ENCODE measurements around the gene ZNF408.
"Not testable (repeated sequence)": the region's sequence is repeated elsewhere in the genome, so short reads cannot be mapped to it uniquely, and the experiment has no call there.

The ZNF408 gene

GRCh38 chr11:46693597-46694012 lies 7.2 kb upstream of the ZNF408 start:
- intact Hi-C loops (cut with DNase I), result no loop called here
- peak in 6 of 42 donors; percentile 31 to 65 (median 49) for DNase-seq

DNA sequence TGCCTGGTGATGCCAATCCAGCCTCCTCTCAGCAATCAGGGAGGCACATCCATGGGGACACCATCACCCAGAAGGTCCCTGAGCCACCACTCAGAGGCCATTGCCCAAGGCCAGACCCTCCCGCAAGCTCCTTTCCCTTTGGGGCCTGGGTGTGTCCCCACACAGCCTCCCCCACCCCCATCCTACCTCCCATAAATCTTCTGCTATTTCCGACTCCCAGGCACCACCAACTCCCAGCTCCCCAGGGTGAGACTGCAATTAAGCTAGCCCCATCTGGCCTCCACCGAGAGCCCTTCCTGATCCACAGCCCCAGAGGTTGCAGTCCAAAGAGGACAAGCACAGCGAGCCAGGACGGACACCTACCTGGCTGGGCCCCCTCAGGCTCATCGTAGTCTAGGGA lies 6.8 kb upstream of the ZNF408 start:
- intact Hi-C loops (cut with DNase I), result no loop called here
- no peak for DNase-seq

DNA sequence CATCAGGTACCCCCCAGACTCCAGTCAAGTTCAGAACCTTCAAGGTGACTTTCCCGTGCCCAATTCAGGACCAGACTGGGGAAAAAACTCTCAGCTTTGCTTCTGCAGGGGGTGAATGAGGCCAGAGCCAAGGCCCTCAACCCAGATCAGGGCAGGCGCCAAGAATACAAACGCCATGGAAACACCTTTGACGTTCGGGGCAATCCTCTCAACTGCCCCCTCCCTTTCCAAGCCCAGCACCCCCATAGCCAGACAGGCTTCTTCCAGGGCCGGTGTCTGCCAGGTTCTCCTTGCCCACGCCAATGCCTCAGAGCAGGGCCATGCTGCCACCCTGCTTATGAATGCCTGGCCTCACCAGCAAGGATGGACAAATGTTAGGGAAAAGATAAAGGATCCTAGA lies 6.2 kb upstream of the ZNF408 start:
- intact Hi-C loops (cut with DNase I), result no loop called here

GRCh38 chr11:46695345-46696211 lies 5.3 kb upstream of the ZNF408 start:
- no peak for DNase-seq
- intact Hi-C loops (cut with DNase I), result no loop called here

More for the DNA sequence above, 6.2 kb upstream of the ZNF408 start:
- peak in 4 of 42 donors; percentile 29 to 61 (median 40) for DNase-seq

GRCh38 chr11:46696212-46696558 lies 4.6 kb upstream of the ZNF408 start:
- peak; percentile 88 to 99 (median 96) for DNase-seq
- intact Hi-C loops (cut with DNase I), result no loop called here

DNA sequence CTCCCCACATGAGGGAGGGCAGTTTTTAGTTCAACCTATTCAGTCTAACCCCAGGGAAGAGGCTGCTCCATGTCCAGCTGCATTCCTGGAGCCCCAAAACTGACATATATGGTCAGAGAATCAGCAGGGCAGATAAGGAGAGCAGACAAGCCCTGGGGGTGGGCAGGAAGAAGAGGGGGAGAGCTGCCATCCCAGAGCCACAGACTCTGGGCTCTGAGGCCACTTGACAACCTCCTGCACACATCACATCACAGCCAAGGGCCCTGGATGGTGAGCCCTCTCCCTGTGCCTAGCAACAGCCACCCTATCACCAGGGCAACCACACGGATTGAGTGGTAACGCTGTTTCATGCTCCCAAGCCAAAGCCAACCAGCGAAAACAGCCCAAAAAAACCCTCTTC lies 3.5 kb upstream of the ZNF408 start:
- intact Hi-C loops (cut with DNase I), result no loop called here
- DNase-seq, result peak in 40 of 42 donors; percentile 33 to 84 (median 70)

GRCh38 chr11:46697723-46698122 lies 3.1 kb upstream of the ZNF408 start:
- intact Hi-C loops (cut with DNase I), result no loop called here
- no peak for DNase-seq

DNA sequence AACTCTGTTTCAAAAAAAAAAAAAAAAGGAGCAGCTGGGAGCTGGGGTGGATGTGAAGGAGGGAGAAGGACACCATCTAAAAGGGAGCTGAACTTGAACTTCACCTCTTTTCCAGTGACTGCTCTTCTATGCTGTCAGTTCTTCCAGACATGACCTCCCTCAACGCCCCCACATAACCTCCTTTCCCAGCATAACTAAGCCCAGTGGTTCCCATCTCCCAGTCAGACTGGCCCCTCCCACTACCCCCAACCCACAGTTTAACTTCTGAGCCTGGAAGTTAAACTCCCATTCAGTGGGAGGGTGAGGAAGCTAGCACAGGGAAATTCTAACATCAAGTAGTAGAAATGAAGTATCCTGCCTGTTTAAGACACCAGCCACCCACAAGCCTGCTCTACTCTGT lies 2.2 kb upstream of the ZNF408 start:
- intact Hi-C loops (cut with DNase I), result no loop called here
- peak in 4 of 42 donors; percentile 28 to 60 (median 39) for DNase-seq

GRCh38 chr11:46701078-46701654 lies 335 bp downstream of the ZNF408 start:
- intact Hi-C loops (cut with DNase I), result loop anchor here (5.0 kb wide), 1 partner anchor 84 kb away; the partner anchor contains the start of genes ATG13 and HARBI1
- DNase-seq, result no peak

DNA sequence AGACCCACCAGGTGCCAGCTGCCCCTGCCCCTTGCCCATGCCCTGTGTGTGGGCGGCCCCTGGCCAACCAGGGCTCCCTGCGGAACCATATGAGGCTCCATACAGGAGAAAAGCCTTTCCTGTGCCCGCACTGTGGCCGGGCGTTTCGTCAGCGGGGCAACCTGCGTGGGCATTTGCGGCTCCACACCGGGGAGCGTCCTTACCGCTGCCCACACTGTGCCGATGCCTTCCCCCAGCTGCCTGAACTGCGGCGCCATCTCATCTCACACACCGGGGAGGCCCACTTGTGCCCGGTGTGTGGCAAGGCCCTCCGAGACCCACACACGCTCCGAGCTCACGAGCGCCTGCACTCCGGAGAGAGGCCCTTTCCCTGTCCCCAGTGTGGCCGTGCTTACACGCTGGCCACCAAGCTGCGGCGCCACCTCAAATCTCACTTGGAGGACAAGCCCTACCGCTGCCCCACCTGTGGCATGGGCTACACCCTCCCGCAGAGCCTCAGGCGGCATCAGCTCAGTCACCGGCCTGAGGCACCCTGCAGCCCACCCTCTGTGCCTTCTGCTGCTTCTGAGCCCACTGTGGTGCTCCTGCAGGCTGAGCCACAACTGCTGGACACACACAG lies 4.3 kb downstream of the ZNF408 start:
- intact Hi-C loops (cut with DNase I), result no loop called here
- DNase-seq, result no peak

GRCh38 chr11:46706886-46707285 lies 6.1 kb downstream of the ZNF408 start:
- peak in 5 of 42 donors; percentile 15 to 69 (median 52) for DNase-seq
- intact Hi-C loops (cut with DNase I), result no loop called here

GRCh38 chr11:46709351-46709750 lies 8.5 kb downstream of the ZNF408 start:
- intact Hi-C loops (cut with DNase I); DNase-seq: not testable (repeated sequence)

DNA sequence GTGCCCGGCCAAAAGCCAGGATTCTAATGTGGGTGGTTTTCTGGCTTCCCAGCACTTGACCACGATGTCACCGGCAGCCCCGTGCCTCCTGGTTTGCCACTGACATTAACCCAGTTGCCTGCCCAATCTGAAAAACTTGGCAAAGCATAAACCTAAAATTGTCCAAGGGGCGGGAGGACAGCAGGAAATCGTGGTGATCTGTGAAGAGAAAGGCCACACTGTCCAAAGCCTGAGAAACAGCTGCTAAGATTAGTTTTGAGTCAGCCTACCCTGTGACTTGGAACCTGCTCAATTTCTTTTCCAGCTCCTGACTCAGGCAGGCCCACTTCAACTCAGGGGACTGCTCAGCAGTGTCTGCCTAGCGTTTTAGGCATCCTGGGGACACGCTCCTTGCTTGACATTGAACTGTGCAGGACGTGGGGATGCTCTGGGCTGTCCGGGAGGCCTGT lies 10.0 kb downstream of the ZNF408 start:
- intact Hi-C loops (cut with DNase I), result no loop called here
- DNase-seq, result peak in 8 of 42 donors; percentile 21 to 69 (median 39)

- intact Hi-C loops (cut with DNase I), result no loop called here
- DNase-seq, result no peak
Measured at GRCh38 chr11:46711303-46711702, 10.5 kb downstream of the ZNF408 start.

DNA sequence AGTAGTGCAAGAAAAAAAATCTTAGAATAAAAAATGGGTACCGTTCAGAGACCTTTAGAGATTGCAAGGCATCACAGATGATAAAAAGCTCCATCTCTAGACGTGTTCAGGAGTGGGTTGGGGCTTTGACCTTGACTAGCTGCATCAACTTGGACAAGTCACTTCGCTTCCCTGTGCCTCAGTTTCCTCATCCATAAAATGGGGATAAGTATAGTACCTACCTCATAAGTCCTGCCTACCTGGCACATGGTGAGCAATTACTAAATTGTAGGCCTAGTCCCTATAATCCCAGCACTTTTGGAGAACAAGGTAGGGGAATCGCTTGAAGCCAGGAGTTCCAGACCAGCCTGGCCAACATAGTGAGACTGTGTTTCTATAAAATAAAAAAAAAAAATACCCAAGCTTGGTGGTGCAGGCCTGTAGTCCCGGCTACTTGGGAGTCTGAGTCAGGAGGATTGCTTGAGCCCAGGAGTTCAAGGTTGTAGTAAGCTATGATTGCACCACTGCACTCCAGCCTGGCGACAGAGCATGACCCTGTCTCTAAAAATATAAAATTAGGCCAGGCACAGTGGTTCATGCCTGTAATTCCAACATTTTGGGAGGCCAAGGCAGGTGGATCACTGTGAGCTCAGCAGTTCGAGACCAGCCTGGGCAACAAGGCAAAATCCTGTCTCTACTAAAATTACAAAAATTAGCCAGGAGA lies 12.2 kb downstream of the ZNF408 start:
- DNase-seq, result no peak
- intact Hi-C loops (cut with DNase I), result no loop called here

DNA sequence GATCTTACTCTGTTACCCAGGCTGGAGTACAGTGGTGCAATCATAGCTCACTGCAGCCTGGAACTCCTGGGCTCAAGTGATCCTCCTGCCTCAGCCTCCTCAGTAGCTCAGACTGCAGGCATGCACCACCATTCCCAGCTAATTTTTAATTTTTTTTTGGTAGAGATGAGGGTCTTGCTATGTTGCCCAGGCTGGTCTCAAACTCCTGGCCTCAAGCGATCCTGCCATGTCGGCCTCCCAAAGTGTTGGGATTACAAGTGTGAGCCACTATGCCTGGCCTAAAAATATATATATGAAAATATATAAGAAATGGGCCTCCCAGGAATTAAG lies 17.0 kb downstream of the ZNF408 start:
- DNase-seq; intact Hi-C loops (cut with DNase I): not testable (repeated sequence)

DNA sequence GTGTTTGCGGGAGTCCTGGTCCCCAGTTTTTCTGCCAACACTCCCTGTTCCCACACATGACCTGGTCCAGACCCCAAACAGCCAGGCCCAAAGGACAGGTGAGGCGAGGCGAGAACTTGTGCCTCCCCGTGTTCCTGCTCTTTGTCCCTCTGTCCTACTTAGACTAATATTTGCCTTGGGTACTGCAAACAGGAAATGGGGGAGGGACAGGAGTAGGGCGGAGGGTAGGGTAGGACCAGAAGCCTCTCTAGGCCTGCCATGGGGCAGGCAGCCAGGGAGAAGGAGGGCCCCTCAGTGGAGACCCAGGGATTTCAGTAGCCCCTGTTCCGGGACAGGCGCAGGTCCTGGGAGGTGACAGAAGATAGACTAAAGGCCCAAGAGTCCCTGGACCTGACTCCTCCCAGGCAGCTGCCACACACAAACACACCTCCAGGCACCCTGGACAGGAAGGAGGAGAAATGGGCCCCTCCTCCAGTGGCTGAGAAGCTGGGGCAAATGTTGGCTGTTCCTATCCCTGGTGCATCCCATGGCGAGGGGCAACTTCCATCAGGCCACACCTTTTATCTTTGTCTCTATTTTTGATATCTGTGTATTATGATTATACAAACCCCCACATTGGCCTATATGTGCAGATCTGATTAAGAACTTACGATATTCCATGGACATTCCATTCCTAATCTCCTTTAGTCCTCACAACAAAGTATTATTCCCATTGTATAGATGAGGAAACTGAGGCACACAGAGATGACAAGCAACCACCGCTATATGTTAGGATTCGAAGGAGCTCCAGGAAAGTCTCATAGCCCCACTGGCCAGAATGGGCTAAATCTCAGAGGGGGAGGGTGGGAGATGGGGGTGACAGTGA lies 17.6 kb downstream of the ZNF408 start:
- intact Hi-C loops (cut with DNase I), result no loop called here
- no peak for DNase-seq

- intact Hi-C loops (cut with DNase I), result no loop called here
- no peak for DNase-seq
Measured at GRCh38 chr11:46719048-46719542, 18.3 kb downstream of the ZNF408 start, which contains the start of gene F2. Gene F2, plus strand, starts transcription at chr11:46719213. Its CDS starts 23 bp downstream, at chr11:46719236.

All from head of caudate nucleus (tissue), 42 donors.